DMS79 (cell line): Measurements from ENCODE around the gene SH2B3.
"Not testable (repeated sequence)": the region's sequence is repeated elsewhere in the genome, so short reads cannot be mapped to it uniquely, and the experiment has no call there.

Source experiments
- DNase-seq: peaks from one replicate; lab custom pipeline; 2025; lab: John Stamatoyannopoulos, UW

Gene SH2B3

DNA sequence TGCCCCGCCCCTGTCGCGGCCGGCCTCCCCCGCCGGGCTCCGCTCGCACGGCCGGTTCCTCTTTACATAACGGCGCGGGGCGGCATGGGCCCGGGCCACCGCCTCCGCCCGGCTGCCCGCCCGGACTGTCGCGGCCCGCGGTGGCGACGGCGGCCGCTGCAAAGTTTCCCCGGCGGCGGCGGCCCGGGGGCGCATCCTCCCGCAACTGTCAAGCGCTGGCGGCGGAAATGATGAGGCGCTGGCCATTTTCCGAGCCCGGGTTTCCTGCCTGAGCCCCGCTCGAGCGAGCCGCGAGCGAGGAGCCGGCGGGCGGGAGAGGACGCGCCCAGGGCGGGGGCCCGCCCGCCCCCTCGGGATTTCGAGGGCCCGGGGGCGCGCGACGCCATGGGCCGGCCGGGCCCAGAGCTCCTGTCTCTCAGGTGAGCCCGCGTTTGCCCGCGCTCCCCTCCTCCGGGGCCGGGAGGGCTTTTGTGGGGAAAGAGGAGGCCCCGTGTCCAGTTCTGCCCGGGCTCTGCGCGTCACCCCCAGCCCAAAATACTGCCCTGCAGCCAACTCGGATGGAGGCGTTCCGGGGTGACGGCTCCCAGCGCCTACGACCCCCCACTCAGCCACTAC lies at the start of gene SH2B3:
Gene SH2B3, plus strand, starts transcription at position 65 of the 615 bp plus-strand sequence. CDS start 12,223 bp downstream, outside the sequence.
- DNase-seq: no peak

DNA sequence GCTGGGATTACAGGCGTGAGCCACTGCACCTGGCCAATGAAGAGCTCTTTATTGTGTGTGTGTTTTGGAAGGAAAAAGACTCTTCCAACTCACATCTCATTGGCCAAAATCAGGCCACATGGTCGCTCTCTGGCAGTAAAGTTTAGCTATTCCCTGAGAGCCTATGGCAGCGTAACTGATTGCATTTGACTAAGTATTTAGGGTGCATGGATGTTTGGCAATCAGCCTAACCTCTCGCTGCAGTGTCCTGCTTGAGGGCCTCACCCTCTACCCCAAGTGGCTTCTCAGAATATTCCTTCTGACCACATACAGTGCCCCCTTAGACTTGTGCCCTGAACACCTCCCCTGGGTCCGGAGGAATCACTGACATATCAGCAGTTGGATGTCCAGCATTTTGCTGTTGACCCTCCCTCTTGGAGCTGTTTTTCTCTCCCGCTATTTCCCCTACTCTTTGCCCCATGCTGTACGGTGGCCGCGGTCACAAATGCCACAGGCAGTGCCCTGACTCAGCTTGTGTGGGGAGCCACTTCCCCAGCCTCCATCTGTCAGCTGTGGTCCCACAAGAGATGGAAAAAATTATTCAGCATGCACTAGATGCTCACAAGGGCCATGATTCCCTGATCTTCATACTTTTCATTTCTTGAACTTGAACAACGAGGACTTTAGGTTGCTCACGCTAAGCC lies 46.4 kb upstream of the SH2B3 start:
- DNase-seq: no peak

DNA sequence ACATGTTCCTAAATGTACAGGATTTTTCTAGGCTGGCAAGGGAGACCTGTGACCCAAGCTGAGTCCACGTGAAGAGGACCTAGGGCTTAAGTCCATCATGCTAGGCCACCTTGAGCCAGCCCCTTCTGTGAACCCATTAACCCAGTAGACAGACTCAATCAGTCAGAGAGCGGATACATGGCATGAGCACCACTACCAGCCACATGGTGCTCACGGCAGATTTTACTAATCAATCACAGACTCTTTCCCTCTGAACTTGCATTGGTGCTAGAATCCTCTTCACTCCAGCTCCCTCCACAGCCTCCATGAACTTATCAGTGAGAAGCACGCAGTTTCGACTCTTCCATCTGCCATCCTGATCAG lies 45.8 kb upstream of the SH2B3 start:
- no peak for DNase-seq

DNA sequence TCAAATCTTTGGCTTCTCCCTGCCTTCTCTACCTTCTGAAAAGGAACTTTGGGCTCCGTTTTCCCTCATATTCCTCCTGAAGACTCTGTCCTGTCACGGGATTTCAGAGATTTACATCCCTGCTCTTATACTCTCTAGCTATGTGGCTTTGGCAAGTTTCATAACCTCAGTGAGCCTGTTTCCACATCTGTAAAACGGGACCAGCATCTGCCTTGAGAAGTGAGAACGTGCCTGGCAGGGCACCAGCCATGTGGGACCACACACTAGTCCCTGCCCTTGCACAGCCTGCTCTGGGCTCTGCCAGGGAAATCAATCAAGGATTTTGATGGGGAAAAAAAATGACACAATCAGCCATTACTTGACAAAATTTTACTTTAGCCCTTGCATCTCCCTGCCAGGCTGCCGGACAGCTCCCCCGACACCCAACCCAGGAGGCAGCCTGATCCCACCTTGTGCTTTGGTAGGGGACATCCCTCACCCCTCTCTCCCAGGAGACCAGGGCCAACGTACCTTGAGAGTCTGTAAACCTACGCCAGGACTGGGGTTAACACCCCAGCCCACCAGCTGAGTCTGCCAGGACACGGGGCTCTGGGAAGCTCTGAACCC lies 45.3 kb upstream of the SH2B3 start:
- DNase-seq: no peak

DNA sequence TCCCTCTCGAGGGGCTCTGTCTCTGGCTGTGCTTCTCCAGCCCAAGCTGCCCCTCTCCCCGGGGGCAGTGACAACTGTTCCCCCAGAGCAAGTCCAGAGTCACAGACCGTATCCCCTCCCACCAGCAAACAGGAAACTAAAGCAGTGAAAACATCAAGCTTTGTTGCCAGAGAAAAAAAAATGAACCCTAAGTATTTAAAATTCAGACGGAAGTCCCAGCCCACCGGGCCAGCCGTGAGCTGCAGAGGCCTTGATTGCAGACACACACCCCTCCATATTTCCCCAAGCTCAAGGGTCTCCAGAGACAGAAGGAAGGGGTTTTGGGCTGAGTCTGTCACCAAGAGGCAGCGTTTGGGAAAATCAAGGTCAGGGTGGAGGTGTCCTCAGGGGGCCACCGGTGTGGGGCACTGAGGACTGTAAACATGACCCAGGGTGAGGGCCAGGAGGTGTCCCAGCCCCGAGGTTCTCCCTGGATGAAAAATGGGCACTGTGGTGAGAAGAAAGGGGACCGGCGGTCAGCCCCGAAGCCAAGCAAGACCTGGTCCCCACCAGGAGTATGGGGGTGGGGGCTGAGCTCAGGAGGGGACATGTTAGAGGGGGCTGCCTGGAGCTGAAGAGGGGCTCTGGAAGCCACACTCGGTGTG lies 44.5 kb upstream of the SH2B3 start:
- no peak for DNase-seq

DNA sequence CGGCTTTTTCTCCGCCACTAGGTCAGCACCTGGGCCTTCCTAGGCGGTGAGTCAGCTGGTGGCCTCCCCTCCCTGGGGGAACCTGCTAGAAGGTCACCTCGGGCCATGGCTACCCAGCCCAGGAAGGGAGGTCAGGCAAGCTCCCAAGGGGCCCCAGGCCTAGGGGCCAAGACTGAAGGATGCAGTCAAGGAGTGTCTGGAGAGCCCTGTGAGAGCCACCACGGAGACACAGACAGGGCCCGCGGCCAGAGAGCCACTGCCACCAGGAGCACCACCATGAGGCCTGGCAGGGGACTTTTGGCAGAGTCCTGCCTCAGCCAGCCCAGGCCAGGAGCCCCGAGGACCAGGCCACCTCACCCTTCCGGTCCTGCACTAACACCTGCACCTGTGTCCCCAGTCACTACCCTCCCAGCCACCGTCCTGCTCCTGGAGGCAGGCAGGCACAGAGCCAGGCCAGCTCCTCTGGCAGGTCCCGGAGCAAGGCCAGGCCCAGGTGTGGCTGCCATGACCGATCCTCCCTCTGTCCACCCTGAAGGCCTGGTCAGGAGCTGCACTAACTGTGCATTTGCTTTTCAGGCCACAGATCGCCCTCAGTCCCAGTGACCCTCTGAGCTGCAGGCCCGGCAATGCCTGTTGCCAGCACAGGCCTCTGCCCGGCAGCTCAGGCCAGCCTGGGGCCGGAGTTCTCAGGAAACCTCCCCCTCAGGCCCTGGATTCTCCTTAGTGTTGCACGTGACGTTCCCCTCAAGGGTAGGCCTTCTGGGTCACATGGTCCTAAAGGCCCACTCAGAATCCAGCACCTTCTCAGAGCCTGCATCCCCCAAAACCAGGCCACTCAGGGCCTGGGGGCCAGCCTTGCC lies 43.8 kb upstream of the SH2B3 start:
- DNase-seq: no peak

DNA sequence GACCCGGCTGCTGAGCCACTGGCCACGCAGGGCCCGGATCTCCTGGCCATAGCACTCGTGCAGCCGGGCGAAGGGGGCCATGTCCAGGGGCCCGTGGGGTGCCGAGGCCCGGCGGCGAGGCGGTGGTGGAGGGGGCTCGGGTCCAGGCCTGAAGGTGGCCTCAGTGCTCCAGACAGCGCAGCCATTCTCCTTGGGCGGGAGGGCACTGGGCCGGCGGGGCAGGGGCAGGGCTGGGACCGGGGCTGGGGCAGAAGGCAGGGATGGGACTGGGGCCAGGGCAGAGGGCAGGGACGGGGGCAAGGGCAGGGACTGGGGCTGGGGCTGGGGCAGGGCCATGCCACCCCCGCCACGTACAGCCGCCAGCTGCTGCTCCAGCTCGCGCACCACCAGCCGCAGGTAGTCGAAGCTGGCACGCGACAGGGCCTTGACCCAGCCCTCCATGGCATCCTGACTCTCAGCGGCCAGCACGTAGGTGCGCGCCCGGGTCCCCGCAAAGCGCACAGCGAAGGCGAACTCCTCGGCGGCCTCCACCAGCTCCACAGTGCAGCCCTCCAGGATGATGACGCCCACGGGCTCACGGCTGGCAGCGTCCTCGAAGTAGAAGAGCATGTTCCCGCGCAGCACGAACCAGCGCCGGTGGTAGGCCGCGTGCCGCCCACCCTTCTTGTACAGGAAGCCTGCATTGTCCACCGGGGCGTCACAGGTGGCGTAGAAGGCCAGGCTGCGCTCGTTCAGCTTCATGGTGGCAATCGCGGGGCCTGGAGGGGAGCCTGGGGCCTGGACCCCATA lies 42.8 kb upstream of the SH2B3 start:
- no peak for DNase-seq

DNA sequence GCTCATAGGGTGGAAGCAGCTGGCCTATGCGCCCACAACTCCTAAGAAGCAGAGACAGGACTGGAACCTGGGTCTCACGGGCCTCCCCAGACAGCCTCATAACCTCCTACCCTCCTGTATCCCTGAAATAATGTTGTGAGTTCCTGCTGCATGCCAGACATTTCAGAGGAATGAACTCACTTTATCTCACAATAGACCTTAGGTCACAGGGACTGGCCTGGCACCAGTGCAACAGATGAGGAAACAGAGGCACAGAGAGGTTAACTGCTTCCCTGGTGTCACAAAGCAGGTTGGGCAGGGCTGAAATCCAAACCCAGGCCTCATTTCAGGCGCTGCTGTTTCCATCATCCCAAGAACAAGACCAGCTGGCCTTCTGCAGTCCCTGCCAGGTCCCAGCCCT lies 42.1 kb upstream of the SH2B3 start:
- DNase-seq: no peak

DNA sequence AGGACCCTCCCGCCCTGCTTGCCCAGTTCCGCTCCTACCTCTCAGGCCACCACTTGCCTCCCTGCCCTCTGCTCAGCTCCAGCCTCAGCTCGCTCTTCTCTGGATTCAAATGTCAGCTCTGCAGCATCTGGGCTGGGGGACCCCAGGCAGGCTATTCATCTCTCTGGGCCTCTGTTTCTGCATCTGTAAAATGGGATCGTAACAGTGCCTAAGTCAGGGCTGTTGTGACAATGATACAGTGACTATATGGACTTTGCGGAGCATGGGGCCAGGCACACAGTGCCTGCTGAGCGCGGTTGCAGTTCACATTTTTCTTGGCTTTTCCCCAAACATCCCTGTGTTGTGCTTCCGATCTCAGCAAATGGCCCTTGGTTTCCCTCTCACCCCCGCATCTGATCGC lies 39.6 kb upstream of the SH2B3 start:
- no peak for DNase-seq

DNA sequence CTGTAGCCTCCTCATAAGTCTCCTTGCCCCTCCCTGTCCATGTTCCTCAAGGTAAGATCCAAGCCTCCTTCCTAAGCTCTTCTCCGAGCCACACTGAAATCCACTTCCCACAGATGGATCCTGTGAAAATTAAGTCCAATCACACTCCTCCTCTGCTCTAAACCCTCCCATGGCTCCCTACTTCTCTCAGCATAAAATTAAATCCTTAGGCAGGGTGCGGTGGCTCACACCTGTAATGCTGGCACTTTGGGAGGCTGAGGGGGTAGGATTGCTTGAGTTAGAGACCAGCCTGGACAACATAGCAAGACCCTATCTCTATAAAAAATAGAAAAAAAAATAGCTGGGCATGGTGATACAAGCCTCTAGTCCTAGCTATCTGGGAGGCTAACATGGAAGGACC lies 39.1 kb upstream of the SH2B3 start:
- no peak for DNase-seq

DNA sequence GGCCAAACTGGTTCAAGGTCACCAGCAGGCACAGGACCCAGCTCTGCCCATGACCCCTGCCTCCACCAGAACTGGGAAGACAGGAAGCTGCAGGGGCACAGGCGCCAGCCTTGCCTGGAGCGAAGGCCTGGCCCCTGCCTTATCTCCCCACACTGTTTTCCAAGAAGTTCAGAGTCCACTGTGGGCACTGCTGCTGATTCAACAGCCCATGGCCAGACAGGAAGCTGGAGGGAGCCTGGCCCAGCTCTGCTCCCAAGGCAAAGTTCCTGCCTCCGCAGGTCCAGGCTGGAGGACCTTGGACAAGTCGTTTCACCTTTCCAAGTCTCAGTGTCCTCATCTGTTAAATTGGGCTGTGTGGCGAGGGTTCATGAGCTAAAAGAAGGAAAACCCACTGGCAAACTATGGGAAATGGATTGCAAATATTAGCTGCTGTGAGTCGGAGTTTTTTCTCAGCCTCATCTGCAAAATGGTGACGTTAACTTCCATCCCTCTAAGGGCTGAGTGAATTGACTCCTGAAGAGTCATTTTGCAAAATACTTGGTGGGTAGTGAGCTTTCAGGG lies 38.0 kb upstream of the SH2B3 start:
- DNase-seq: no peak

DNA sequence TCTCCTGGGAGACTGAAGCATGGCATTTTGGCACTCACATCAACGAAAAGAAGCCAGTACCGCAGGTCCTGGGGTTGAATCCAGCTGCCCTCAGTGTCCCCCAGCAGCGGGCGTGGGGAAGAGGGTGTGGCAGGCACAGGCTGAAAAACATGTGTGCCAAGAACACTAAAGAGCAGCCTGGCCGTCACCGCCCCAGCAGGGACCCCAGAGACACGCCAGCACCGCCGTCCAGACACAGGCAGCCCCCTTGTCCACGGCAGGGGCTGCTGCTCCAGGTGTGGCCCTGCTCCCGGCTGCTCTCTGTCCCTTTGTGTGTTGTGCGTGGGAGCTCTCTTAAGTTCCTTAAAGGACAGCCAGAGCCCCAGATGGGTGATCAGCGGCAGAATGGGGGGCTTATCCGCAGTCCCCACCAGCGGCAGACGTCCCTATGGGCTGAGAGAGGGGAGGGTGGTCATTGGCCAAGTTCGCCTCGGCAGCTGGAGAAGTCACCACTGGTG lies 37.4 kb upstream of the SH2B3 start:
- no peak for DNase-seq

DNA sequence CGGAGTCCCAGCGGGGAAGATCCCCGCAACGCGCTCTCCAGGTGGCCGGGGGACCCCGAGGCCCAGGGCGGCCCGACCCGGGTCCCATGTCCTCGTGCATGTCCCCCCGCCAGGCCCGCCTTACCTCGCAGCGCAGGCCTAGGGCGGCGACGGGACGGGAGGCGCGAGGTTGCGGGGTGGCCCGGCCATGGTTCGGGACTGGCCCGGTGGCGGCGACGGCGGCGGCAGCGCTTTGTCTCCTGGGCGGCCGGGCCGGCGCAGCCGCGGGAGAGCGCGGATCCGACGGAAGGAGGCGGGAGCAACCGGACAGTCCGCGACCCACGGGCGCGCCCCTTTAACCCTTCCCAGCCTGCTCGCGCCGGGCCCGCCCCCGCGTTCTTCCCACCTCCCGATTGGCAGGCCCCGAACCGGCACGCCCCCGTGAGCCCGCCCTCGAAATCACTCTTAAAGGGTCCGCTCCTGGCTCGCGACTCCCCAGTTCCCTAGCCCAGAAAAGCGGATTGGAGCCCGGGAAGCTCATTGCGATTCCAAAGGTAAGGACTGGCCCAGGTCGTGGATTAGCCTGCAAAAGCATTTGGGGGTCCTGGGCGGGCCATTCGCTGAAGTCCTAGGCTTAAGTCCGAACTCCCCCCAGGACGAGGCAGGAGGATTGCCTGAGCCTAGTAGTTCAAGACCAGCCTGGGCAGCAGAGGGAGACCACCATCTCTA lies 36.8 kb upstream of the SH2B3 start, which contains the start of gene PHETA1:
Gene PHETA1, minus strand, starts transcription at position 308 of the 708 bp plus-strand sequence. CDS start 5,668 bp downstream, outside the sequence.
- DNase-seq: peak; percentile 56

DNA sequence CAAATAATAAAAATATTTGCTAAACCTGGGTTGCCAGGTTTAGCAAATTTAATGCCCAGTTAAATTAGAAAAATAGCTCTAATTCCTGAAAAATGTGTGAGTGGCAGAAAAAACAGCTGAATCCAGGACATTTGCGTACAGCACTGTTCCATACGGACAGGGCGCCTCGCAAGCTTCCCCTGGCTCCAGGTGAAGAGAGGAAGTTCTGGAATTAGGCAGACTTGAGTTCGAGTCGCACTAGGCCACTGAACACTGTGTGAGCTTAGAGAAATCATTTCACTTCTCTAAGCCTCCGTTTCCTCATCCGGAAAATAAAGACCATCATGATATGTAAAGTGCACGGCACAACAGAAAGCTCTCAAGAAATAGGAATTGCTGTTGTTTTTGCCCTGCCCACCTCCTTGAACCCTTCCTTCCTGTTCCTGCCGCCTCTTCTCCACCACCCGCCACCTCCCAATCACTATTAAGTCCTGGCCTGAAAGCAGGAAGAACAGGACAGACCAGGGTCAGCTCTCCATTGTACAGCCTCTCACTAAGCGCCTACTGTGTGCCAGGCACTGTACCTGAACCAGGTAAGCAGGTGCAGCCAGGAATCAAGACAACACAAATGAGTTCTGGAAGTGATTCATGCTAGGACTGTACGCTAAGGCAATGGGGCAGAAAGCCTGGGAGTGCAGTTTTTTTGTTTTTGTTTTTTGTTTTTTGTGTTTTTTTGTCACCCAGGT lies 36.1 kb upstream of the SH2B3 start:
- DNase-seq: no peak

DNA sequence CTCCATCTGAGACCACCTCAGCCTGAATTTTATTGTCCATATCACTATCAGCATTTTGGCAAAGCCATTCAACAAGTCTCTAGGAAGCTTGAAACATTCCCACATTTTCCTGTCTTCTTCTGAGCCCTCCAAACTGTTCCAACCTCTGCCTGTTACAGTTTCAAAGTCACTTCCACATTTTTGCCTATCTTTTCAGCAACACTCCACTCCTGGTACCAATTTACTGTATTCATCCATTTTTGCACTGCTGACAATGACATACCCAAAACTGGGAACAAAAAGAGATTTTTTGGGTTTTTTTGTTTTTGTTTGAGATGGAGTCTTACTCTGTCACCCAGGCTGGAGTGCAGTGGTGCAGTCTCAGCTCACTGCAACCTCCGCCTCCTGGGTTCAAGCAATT lies 32.5 kb upstream of the SH2B3 start:
- DNase-seq: not testable (repeated sequence)

DNA sequence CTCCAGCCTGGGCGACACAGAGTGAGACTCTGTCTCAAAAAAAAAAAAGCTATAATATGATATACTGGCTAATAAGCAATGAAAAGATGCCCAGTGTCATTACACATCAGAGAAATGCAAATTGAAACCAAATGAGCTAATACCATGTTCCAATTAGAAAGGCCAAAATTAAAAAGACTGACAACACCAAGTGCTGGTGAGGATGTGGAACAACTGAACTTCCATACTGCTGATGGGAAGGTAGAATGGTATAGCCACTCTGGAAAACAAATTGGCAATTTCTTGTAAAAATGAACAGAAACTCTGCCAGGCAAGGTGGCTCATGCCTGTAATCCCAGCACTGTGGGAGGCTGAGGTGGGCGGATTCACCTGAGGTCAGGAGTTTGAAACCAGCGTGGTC lies 28.3 kb upstream of the SH2B3 start:
- no peak for DNase-seq

DNA sequence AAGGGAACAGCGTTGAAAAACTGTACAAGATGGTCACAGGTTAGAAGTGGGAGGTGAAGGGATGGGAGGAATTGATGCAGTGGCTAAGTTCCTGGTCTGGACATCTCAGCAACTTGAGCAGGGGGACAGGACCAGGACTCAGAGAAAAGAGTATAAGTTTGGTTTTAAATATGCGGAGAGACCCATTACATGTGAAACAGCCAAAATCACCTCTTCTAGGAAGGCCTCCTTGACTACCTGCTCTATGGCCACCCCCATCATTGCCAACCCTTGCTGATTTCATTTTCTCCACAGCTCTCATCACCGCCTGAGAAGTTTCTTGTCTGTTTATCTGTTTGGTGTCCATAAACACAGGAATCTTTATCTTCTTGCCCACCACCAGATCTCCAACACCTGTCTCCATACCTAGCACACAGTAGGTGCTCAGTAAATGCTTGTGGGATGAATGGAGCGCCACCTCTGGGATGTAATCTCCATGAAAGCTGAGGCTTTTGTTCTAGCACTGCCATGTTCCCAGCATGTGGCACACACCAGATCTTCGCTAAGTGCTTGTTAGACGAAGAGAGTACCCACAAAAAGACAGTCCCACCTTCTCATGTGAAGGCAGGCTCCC lies 25.7 kb upstream of the SH2B3 start:
- DNase-seq: no peak

DNA sequence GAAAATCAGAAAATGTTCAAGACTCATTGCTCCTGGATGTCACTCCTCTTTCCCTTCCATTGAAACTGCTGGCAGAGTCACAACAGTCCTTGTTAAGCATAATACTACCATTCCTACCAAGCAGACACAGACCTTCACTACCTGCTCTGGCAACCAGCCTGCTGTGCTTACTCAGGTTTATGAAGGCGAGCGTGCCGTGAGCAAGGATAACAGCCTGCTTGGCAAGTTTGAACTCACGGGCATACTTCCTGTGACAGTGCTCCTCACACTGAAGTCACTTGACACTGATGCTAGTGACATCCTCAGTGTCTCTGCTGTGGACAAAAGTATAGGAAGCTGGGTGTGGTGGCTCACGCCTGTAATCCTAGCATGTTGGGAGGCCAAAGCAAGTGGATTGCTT lies 21.1 kb upstream of the SH2B3 start:
- DNase-seq: no peak

DNA sequence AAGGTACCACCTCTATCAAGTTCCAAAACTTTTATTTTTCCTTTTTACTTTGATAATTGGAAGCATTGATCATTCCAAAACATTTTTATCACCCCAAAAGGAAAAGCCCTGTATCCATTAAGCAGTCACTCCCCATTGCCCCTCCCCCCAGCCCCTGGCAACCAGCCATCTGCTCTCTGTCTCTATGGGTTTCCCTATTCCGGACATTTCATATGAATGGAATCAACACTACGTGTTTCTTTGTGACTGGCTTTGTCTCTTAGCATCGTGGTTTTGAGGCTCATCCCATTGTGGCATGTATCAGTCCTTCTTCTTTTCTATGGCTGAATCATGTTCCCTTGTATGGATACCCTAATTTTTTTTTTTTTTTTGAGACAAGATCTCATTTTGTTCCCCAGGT lies 18.8 kb upstream of the SH2B3 start:
- no peak for DNase-seq
